Activated B cell treated with CpG ODN at 0.5 μM for 24 hours (primary cell): Measurements from ENCODE around the gene PHACTR1. TPM values are rescaled to one million over a fixed set of nuclear protein-coding genes. Genes with fewer than 3 reads are reported as not detected.

ENCODE experiments used
- ATAC-seq: fragments of 200-7000 bp; cut with Tn5 transposase; one replicate; pipeline ENCODE4 v1.10.0; 2021; ENCODE audit warnings: low read depth, mild to moderate bottlenecking, moderate library complexity
- CTCF ChIA-PET: fragments of 350-600 bp; sonication (Branson Sonifier 250); formaldehyde crosslinking; loops from one replicate; lab custom pipeline; 2021; ENCODE audit warnings: antibody characterized with exemption; lab: Charles Lee
- POLR2A ChIA-PET: fragments of 350-600 bp; sonication (Branson Sonifier 250); formaldehyde crosslinking; loops from one replicate; lab custom pipeline; 2021; ENCODE audit warnings: antibody characterized with exemption; lab: Charles Lee
- DNase-seq: peaks from one replicate; pipeline ENCODE4 v3.0.0; 2022
- H3K27ac Mint-ChIP-seq: one replicate; pipeline ENCODE4 v1.8.0; 2020; ENCODE audit warnings: mixed read lengths
- H3K27me3 Mint-ChIP-seq: one replicate; pipeline ENCODE4 v1.8.0; 2021; ENCODE audit warnings: mixed read lengths
- H3K36me3 Mint-ChIP-seq: one replicate; pipeline ENCODE4 v1.8.0; 2021; ENCODE audit warnings: low read depth, mixed read lengths
- H3K4me1 Mint-ChIP-seq: one replicate; pipeline ENCODE4 v1.8.0; 2021; ENCODE audit warnings: mixed read lengths
- H3K4me3 Mint-ChIP-seq: one replicate; pipeline ENCODE4 v1.8.0; 2020; ENCODE audit warnings: mild to moderate bottlenecking, mixed read lengths
- H3K9me3 Mint-ChIP-seq: one replicate; pipeline ENCODE4 v1.8.0; 2020; ENCODE audit warnings: mixed read lengths
- CTCF ChIP-seq: fragments of 200-600 bp; IDR thresholded peaks from one replicate; pipeline ENCODE4 v1.8.0; 2022; ENCODE audit warnings: antibody characterized with exemption, mild to moderate bottlenecking
- intact Hi-C: fragments of 100-400 bp; cut with micrococcal nuclease; formaldehyde crosslinking; loops from one replicate; pipeline ENCODE4 v1.15.1; 2024
- total RNA-seq: library from RNA; stranded (reverse); gene quantifications from 2 replicates; pipeline ENCODE4 v1.2.3, GENCODE V29; 2022

The PHACTR1 gene
- total RNA-seq, 1 donor from 2014 or later: 115 TPM

- POLR2A ChIA-PET: no interaction called here
- Mint-ChIP-seq H3K27me3 (peaks cover 6% of the 10 kb centered on the region), H3K27ac (no peak overlapping the region), H3K9me3 (no peaks in the 10 kb centered on the region), H3K4me3 (no peak overlapping the region), H3K36me3 (no peaks in the 10 kb centered on the region), H3K4me1 (no peaks in the 10 kb centered on the region)
- DNase-seq (no peak), ATAC-seq (no peak)
- TF ChIP-seq CTCF: no peak
- intact Hi-C loops: no loop called here
- CTCF ChIA-PET: no interaction called here
Observed at GRCh38 chr6:13038741-13039190, 322.2 kb downstream of the PHACTR1 start.

- no peak for ATAC-seq
- Mint-ChIP-seq H3K36me3 (no peaks in the 10 kb centered on the region), H3K9me3 (no peaks in the 10 kb centered on the region), H3K4me1 (no peaks in the 10 kb centered on the region), H3K4me3 (no peak overlapping the region), H3K27me3 (no peaks in the 10 kb centered on the region), H3K27ac (no peak overlapping the region)
- intact Hi-C loops: no loop called here
- POLR2A ChIA-PET: no interaction called here
- TF ChIP-seq CTCF: no peak
- CTCF ChIA-PET: interaction anchor here (0.6 kb wide), 1 partner anchor 286 kb away, joined by 4 read pairs; no protein-coding TSS in a partner anchor
- no peak for DNase-seq
Observed at GRCh38 chr6:13044390-13044789, 327.8 kb downstream of the PHACTR1 start.

- no peaks in the 10 kb centered on the region for H3K36me3 Mint-ChIP-seq
- ChIA-PET CTCF (interaction anchor here (0.6 kb wide), 1 partner anchor 286 kb away, joined by 4 read pairs; no protein-coding TSS in a partner anchor), POLR2A (no interaction called here)
- intact Hi-C loops: no loop called here
- H3K4me3 Mint-ChIP-seq: no peak overlapping the region
- no peak overlapping the region for H3K27ac Mint-ChIP-seq
- H3K27me3 Mint-ChIP-seq: no peaks in the 10 kb centered on the region
- DNase-seq (no peak), ATAC-seq (no peak)
- TF ChIP-seq CTCF: no peak
- no peaks in the 10 kb centered on the region for H3K4me1 Mint-ChIP-seq
- H3K9me3 Mint-ChIP-seq: no peaks in the 10 kb centered on the region
Observed at GRCh38 chr6:13044896-13045295, 328.3 kb downstream of the PHACTR1 start.

GRCh38 chr6:13045676-13046075 lies 329.1 kb downstream of the PHACTR1 start:
- CTCF ChIA-PET: no interaction called here
- H3K4me1 Mint-ChIP-seq: no peaks in the 10 kb centered on the region
- ATAC-seq: no peak
- no peaks in the 10 kb centered on the region for H3K9me3 Mint-ChIP-seq
- TF ChIP-seq CTCF: no peak
- H3K27me3 Mint-ChIP-seq: no peaks in the 10 kb centered on the region
- DNase-seq: no peak
- H3K27ac Mint-ChIP-seq: no peak overlapping the region
- H3K36me3 Mint-ChIP-seq: no peaks in the 10 kb centered on the region
- H3K4me3 Mint-ChIP-seq: no peak overlapping the region
- POLR2A ChIA-PET: no interaction called here
- intact Hi-C loops: no loop called here

- POLR2A ChIA-PET: no interaction called here
- DNase-seq: no peak
- no peak for TF ChIP-seq CTCF
- Mint-ChIP-seq H3K27ac (no peak overlapping the region), H3K27me3 (no peaks in the 10 kb centered on the region), H3K4me1 (no peaks in the 10 kb centered on the region), H3K36me3 (no peaks in the 10 kb centered on the region), H3K4me3 (no peak overlapping the region), H3K9me3 (no peaks in the 10 kb centered on the region)
- ATAC-seq: no peak
- CTCF ChIA-PET: no interaction called here
- intact Hi-C loops: no loop called here
Observed at GRCh38 chr6:13046084-13046483, 329.5 kb downstream of the PHACTR1 start.
